ENCODE data around the gene RPS24. TPM values are rescaled to one million over a fixed set of nuclear protein-coding genes. Genes with fewer than 3 reads are reported as not detected.

RPS24 gene
- total and polyA plus RNA-seq, 2 of the 13 experiments (the other 11 are each of a cell fraction or from before 2014, with no cell fraction given): 2,690 to 3,319 TPM

- TF ChIP-seq KLF6 (CRISPR knock-in tag; IDR thresholded peaks at IDR 0.05): no peak; the same call in 1 of the 2 replicates
- TF ChIP-seq HNF4G (IDR thresholded peaks at IDR 0.05; ENCODE audit: borderline replicate concordance, low read depth, low read length): no peak
- peak; percentile 82 for TF ChIP-seq HNF4G (CRISPR knock-in tag; IDR thresholded peaks at IDR 0.05; ENCODE audit: borderline replicate concordance, low read depth)
- peak; percentile 85 for TF ChIP-seq PITX1 (CRISPR knock-in tag; IDR thresholded peaks at IDR 0.05)
- no peak for TF ChIP-seq ZFYVE20 (CRISPR knock-in tag; IDR thresholded peaks at IDR 0.05; ENCODE audit: borderline replicate concordance, low read depth)
- TF ChIP-seq, protein P1, sequence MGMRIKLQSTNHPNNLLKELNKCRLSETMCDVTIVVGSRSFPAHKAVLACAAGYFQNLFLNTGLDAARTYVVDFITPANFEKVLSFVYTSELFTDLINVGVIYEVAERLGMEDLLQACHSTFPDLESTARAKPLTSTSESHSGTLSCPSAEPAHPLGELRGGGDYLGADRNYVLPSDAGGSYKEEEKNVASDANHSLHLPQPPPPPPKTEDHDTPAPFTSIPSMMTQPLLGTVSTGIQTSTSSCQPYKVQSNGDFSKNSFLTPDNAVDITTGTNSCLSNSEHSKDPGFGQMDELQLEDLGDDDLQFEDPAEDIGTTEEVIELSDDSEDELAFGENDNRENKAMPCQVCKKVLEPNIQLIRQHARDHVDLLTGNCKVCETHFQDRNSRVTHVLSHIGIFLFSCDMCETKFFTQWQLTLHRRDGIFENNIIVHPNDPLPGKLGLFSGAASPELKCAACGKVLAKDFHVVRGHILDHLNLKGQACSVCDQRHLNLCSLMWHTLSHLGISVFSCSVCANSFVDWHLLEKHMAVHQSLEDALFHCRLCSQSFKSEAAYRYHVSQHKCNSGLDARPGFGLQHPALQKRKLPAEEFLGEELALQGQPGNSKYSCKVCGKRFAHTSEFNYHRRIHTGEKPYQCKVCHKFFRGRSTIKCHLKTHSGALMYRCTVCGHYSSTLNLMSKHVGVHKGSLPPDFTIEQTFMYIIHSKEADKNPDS (CRISPR knock-in tag; IDR thresholded peaks at IDR 0.05): no peak
- TF ChIP-seq ZNF441 (CRISPR knock-in tag; IDR thresholded peaks at IDR 0.05; ENCODE audit: borderline replicate concordance): 0 out of 2 replicates have a peak, but pooled peaks have one; percentile 50
- peak; percentile 7 for TF ChIP-seq ZEB1 (IDR thresholded peaks at IDR 0.05; ENCODE audit: insufficient replicate concordance, low read depth)
- TF ChIP-seq RARA (CRISPR knock-in tag; IDR thresholded peaks at IDR 0.05): peak; percentile 77
- TF ChIP-seq ZNF768 (CRISPR knock-in tag; IDR thresholded peaks at IDR 0.05): 0 out of 2 replicates have a peak, but pooled peaks have one; percentile 34
- TF ChIP-seq POLR2AphosphoS2 (IDR thresholded peaks at IDR 0.05; ENCODE audit: low read depth, low read length): no peak
- peak; percentile 31; the same call in 1 of the 2 replicates for TF ChIP-seq ZNF232 (CRISPR knock-in tag; IDR thresholded peaks at IDR 0.05; ENCODE audit: borderline replicate concordance)
- TF ChIP-seq CBFB (CRISPR knock-in tag; IDR thresholded peaks at IDR 0.05): no peak
- TF ChIP-seq ISX (CRISPR knock-in tag; conservative IDR thresholded peaks at IDR 0.05): no peak
- TF ChIP-seq PAF1 (CRISPR knock-in tag; IDR thresholded peaks at IDR 0.05): no peak
- TF ChIP-seq TAF15 (IDR thresholded peaks at IDR 0.05; ENCODE audit: low read depth, low read length, poor library complexity, severe bottlenecking): no peak
- TF ChIP-seq, protein P2, sequence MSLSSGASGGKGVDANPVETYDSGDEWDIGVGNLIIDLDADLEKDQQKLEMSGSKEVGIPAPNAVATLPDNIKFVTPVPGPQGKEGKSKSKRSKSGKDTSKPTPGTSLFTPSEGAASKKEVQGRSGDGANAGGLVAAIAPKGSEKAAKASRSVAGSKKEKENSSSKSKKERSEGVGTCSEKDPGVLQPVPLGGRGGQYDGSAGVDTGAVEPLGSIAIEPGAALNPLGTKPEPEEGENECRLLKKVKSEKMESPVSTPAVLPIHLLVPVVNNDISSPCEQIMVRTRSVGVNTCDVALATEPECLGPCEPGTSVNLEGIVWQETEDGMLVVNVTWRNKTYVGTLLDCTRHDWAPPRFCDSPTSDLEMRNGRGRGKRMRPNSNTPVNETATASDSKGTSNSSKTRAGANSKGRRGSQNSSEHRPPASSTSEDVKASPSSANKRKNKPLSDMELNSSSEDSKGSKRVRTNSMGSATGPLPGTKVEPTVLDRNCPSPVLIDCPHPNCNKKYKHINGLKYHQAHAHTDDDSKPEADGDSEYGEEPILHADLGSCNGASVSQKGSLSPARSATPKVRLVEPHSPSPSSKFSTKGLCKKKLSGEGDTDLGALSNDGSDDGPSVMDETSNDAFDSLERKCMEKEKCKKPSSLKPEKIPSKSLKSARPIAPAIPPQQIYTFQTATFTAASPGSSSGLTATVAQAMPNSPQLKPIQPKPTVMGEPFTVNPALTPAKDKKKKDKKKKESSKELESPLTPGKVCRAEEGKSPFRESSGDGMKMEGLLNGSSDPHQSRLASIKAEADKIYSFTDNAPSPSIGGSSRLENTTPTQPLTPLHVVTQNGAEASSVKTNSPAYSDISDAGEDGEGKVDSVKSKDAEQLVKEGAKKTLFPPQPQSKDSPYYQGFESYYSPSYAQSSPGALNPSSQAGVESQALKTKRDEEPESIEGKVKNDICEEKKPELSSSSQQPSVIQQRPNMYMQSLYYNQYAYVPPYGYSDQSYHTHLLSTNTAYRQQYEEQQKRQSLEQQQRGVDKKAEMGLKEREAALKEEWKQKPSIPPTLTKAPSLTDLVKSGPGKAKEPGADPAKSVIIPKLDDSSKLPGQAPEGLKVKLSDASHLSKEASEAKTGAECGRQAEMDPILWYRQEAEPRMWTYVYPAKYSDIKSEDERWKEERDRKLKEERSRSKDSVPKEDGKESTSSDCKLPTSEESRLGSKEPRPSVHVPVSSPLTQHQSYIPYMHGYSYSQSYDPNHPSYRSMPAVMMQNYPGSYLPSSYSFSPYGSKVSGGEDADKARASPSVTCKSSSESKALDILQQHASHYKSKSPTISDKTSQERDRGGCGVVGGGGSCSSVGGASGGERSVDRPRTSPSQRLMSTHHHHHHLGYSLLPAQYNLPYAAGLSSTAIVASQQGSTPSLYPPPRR (CRISPR knock-in tag; IDR thresholded peaks at IDR 0.05; ENCODE audit: borderline replicate concordance): no peak
- TF ChIP-seq NCOA1 (CRISPR knock-in tag; IDR thresholded peaks at IDR 0.05): no peak
- no peak for TF ChIP-seq ZNF431 (CRISPR knock-in tag; IDR thresholded peaks at IDR 0.05; ENCODE audit: borderline replicate concordance, low read depth)
- 0 out of 2 replicates have a peak, but pooled peaks have one; percentile 47 for TF ChIP-seq ZSCAN21 (CRISPR knock-in tag; IDR thresholded peaks at IDR 0.05; ENCODE audit: borderline replicate concordance)
Observed at GRCh38 chr10:77989081-77989724, 44.5 kb upstream of the RPS24 start (continued).

Data from HepG2 (cell line).